Measurements from ENCODE around the gene ALLC. TPM values are rescaled to one million over a fixed set of nuclear protein-coding genes. Genes with fewer than 3 reads are reported as not detected.

The ALLC gene
- total RNA-seq, 1 experiment from 2014 or later: not detected

DNA sequence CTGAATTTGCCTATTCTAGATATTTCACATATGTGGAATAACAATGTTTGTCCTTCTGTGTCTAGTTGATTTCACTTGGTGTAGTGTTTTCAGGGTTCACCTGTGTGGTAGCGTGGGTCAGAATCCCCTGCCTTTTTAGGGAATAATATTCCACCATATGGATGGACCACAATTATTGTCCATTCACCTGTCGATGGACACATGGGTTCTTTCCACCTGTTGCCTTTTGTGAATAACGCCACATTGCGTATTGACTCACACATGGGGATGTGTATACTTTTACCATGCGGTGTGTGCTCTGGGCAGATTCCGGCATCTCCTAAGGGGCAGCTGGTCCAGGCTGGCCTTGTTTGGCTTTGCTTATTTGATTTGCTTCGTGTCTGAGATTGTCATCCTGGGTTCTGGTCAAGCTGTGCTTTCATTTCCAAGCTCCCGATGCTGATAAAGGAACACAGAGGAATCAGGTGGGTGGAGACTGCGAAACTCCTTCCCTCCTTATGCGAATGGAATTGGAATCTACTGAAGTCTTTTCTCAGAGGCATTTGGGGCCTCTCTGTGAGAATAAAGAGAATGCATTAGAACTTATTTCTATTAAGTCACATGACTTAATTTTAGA lies 18.9 kb upstream of the ALLC start:
- DNase-seq (ENCODE audit: low read depth): no peak

DNA sequence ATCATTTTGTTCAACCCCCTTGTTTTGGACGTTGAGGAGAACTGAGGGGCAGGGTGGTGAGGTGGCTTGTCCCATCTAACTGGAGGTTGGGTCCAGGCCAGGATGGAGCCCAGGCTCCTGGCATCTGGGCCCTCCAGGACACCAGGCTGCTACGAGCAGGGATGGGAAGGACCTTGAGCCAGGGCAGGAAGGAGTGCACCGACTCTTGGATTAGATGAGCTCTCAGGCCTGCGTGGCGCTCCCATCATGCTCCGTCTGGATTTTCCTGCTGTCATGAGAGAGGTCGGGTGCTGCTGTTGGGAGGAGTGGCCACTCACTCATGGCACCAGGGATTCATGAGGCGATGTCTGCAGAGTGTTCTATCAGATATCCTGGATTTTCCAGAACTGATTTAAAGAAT lies 18.3 kb upstream of the ALLC start:
- DNase-seq (ENCODE audit: low read depth): no peak

DNA sequence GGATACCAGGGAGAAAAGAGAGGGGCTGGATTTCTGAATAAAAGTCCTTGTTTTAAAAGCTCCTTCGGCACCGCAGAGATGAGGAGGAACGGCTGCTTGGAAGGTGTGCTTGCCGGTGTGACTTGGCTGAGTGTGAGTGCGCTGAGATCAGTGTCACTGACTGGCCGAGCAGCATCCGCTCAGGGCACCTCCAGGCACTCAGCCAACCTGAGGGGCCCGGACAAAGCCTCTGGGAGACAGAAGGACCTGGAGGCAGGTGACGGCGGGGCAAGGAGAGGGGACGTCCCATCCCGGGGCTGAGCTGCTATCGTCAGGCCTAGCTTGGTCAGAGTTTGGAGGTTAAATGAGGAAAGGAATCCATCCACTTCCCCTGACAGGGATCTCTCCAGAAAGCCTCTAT lies 16.8 kb upstream of the ALLC start:
- no peak for DNase-seq (ENCODE audit: low read depth)

DNA sequence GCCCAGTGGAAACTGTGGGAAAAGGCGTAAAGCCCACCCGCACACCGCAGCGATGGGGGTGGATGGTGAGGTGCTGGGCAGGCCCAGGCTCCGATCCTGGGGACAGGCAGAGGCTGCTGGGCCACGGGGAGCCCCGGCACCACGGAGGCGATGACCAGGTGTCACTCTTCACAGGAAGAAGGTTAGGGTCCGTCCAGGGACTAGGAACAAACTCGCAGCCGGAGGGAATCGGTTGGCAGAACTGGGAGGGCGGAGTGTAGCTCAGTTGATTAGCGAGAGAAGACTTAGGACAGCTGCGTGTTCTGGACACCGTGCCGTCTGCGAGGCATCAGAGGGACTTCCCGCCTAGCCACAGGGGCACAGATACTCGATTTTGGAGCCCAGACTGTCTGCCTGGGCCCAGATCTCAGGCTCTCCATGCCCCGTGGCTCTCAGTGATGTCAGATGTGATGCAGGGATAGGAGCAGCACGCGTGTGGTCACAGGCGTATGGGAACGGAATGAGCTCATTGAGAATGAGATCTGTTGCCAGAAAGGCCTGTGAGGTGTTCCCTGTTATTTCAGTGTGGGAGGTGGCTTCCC lies 16.1 kb upstream of the ALLC start:
- DNase-seq (ENCODE audit: low read depth): no peak

DNA sequence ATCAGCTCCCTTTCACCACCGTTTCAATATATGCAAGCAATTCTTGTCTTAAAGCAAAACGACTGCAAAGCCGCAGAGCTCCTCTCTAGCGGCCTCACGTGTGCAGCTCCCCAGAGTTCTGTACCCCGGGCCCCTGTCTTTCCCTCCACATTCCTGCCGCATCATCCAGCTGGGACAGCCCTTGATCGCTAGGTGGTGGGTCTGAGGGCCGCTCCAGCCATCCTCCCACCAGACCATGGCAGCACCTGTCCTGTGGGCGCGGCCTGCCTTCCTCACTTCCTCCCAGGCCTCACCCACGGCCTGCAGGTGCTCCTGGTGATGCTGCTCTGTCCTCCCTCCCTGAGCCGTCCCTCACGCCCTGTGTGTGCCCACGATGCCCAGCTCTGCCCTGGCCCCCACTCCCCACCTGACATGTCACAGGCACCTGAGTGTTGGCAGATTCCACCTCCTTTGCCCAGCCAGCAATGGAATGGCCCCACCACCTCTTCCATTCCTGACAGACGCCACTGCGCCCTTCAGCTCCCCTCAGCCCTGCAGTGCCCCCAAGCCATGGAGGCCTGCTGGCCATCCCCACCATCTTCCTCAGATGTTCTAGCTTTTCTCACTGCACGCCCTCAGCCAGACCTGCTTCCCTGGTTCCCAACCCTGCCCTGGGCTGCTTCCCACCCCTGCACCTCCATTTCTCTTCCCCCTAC lies 15.3 kb upstream of the ALLC start:
- no peak for DNase-seq (ENCODE audit: low read depth)

DNA sequence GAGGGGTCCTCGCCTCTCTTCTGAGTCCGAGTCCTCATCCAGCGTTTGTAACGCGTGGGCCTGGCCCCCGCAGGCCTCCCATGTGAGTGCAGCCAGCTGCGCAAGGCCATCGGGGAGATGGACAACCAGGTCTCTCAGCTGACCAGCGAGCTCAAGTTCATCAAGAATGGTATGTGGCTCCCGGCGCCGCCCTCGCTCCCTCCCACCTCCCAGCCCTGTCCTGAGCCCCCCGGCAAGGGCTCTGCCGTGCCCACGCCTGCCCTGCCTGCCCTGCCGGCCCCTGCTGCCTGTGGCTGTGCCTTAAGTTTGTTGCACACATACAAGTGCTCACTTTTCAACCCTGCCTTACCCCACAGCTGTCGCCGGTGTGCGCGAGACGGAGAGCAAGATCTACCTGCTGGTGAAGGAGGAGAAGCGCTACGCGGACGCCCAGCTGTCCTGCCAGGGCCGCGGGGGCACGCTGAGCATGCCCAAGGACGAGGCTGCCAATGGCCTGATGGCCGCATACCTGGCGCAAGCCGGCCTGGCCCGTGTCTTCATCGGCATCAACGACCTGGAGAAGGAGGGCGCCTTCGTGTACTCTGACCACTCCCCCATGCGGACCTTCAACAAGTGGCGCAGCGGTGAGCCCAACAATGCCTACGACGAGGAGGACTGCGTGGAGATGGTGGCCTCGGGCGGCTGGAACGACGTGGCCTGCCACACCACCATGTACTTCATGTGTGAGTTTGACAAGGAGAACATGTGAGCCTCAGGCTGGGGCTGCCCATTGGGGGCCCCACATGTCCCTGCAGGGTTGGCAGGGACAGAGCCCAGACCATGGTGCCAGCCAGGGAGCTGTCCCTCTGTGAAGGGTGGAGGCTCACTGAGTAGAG lies 14.4 kb upstream of the ALLC start:
- DNase-seq (ENCODE audit: low read depth): no peak

DNA sequence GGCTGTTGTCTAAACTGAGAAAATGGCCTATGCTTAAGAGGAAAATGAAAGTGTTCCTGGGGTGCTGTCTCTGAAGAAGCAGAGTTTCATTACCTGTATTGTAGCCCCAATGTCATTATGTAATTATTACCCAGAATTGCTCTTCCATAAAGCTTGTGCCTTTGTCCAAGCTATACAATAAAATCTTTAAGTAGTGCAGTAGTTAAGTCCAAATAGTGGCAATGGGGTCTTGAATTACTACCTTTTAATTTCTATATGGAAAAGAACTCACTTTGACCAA lies 13.8 kb upstream of the ALLC start:
- DNase-seq (ENCODE audit: low read depth): no peak

DNA sequence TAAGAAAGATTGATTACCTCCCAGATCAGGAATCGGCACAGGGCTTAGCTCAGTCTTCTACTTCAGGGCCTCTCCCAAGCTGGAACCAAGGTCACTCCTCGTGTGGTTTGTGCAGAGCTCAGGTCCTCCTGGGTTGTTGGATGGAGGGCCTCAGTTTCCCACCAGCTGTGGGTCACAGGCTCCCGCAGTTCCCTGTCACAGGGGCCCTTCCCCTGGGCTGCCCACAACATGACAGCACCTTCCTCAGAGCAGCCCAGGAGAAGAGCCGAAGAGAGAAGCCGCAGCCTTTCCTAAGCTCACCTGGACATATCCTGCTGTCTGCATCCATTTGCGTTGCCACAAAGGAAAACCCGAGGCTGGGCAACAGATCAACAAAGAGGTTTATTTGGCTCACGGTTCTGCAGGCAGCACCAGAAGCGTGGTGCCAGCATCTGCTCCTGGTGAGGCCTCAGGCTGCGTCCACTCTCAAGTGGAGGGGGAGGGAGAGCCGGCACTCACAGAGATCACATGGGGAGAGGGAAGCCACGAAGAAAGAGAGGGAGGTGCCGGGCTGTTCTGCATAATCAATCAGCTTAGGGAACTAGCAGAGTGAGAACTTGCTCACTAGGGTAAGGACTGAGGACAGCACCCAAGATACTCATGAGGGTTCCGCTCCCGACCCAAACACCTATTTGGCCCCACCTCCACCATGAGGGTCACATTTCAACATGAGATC lies 13.0 kb upstream of the ALLC start:
- DNase-seq (ENCODE audit: low read depth): no peak

DNA sequence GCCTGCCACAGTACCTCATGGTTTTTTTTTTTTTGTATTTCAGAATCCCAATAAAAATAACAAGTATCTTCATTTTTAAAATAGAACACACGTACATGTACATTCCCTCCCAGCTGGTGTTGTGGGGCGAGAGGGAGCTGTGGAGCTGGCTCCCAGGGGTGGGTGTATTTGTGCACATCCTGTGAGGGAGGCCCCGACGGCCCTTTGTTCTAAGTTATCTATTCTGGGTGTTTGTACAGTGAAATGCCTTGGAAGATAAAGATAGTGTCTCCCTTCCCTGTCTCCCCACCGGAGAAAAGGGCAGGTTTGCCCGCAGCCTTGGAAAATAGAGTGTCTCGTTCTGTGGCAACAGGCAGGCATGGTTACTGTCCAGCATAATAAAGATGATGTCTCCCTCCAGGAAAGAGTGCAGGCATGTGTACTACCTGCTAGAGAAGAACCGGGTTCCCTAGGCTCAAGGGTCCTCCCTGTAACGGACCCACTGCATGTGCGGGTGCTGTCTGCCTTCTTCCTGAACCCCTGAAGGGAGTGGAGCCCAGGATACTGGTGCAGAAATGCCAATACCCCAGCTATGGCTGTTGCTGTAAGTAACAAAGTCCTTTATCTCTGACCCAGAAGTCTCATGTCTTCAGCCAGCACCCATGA lies 12.1 kb upstream of the ALLC start:
- no peak for DNase-seq (ENCODE audit: low read depth)

DNA sequence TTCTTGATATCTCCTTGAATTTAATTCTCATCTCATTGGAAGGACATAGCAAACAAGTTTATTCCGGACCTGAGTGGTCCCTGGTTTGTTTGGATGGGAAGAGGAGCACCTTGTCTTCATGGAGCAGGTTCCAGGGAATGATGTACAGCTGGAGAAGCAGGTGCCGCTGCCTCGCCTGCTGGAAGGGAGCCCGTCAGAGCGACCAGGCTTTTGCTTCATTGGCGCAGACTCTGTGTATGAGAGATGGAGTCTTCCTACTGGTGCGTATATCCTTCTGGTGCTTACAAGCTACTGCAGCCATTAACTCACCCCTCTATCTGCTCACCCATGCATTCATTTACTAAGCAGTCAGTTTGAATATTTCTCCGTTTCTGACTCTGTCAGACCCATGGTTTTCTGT lies 11.6 kb upstream of the ALLC start:
- no peak for DNase-seq (ENCODE audit: low read depth)

DNA sequence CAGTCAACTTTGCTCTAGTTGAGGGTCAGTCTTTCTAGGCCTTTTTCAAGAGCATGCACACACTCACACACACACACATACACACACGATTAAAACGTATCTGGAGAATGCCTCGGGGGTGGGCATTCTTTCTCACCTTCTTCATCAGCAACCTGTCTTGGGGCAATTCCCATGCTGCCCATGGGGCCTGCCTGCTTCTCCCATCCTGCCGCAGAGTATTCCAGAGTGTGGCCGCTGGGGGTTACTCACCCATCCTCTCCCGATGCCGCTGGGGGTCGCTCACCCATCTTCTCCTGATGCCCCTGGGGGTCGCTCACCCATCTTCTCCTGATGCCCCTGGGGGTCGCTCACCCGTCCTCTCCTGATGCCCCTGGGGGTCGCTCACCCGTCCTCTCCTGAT lies 10.8 kb upstream of the ALLC start:
- DNase-seq (ENCODE audit: low read depth): no peak

DNA sequence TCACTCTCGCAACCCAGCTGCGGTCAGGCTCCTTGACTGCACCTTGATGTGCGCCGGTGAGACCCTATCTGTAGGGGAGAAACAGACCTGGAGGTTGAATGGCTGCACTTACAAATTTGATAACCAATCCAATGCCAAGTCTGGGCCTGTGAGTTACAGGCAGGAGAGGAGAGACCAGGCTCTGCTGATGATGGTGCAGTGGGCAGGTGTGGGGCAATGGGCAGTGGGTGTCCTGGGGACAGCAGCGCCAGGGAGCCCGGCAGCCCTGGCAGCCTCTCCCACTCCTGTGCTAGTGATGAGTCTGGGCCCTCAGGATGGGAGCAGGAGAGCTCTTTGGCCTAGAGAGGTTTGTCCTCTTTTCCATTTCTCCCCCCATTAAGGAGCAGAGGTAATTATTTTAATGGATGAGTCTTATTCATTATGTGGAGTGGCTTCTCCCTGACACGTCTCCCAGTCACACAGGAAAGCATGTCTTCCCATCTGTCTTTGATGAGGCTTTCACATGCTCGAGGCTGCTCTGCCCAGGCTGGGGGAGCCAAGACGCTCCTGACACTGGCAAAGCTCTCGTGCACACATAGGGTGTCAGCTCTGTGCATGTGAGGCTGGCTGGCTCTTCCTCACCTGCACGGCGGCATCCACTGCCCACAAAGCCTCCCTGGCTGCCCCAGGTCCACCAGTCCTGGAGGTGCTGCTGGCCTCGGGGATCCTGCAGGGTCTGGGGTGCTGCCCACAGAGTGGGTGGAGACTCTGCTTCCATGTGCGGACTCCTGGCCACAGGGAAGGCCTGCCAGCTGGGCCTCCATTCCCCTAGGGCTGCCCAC lies 10.0 kb upstream of the ALLC start:
- no peak for DNase-seq (ENCODE audit: low read depth)

DNA sequence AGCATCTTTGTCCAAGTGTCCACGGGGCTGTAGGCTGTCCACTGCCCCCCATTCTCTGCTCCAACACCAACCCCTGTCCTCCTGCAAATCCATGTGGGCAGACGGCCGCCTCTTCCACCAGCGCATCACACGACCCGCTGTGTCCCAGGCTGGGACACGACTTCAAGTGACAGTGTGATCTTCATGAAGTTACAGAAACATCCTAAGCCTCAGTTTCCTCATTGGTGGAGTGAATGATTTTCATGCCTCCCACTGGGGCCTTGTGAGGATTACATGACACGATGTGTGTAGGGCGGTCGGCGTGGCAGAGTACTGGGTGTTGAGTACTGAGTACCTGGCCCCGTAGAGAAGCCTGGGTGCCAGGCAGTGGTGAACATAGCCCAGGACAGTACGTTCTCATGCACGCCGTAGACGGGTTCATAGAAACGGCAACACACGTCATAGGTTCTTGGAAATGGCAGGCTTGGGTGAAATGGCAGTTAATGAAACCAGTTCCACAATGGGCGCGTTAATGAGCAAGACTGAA lies 9.3 kb upstream of the ALLC start:
- no peak for DNase-seq (ENCODE audit: low read depth)

DNA sequence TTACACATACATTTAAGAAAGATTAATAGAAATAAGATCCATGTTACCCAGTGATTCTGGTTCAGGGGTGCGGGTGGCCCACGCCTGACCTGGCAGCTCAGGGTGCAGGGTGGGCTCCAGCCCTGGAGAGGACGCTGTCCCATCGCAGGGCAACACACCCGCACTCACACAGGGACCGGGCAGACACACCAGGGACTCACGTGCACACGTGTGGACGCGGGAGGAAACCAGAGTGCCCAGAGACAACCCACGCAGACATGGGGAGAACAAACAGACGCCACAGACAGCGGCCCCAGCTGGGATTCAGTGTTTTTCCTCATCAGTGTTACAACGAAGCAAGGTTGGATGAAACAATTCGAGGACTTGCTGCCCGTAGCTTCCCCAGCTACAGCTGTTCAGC lies 8.4 kb upstream of the ALLC start:
- no peak for DNase-seq (ENCODE audit: low read depth)

DNA sequence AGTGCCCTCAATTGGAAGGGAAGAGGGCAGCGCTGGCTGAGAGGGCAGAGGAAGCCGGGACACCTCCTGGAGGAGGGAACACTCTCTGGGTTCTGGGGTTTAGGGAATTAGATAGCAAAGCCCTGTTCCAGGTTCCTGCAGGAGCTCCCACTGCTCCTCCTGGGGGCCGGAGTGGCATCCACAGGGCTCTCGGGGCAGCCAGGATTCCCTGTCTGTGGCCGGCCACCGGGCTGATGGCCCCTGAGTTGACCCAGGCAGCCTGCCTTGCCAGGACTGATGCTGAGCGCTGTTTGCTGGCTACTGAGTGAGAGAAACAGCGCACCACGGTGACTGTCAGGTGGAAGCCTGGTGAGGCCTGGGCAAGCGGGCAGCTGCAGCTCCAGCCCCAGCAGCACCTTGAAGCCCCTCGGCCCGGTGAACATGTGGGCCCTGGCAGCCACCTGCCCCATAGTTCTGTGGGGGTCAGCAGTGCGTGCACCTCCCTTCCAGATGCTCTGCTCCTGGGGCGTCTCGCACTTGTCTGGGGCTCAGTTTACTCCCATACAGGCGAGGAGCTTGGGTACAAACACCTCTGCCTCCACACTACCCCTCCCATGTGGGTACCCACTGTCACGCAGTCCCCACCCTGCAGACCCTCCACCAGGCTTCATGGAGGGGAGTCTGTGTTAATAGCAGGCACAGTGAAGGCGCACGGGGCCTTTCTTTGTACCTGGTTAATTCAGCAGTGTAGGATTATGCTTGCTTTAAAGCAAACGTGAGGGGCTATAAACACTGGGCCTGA lies 7.7 kb upstream of the ALLC start:
- DNase-seq (ENCODE audit: low read depth): no peak

DNA sequence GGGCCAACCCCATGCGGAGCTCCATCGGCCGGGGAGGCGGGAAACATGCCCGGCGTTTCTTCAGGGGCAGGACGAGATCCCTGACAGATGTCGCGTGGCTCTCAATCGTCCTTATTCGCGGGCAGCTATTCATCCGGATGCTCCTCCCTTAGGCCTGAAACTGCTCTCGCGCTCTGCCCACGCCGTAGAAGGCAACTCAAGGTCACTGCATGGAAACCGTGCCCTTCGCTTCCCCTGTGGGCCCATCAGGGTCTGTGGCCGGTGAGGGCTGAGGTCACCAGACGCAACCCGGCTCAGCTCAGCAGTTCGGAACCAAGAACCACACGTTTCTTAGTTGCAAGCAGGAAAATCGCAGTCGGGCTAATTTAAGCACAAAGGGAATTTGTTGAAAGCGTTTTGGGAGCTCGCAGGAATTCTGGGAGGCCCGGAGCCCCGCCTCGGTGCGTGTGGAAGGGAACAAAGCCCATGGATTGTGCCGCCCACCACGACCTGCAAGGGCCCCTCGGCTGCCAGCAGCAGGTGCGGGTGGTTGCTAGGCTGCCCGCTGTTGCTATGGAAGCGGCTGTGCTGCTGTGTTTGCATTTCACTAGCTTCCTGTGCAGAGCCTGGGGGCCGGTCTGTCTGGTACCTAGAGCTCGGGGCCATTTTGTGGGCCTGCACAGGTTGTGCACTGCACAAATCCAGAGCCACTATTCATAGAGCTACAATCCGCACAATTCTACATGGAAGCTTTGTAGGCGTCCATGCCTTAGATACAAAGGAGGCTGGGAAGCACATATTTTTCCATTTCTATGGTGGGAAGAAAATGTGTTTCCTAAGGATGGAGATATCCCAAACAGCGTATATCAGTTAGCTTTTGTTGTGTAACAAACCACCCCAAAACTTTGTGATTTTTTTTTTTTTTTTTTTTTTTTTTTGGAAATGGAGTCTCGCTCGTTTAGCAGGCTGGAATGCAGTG lies 6.0 kb upstream of the ALLC start:
- DNase-seq (ENCODE audit: low read depth): no peak

DNA sequence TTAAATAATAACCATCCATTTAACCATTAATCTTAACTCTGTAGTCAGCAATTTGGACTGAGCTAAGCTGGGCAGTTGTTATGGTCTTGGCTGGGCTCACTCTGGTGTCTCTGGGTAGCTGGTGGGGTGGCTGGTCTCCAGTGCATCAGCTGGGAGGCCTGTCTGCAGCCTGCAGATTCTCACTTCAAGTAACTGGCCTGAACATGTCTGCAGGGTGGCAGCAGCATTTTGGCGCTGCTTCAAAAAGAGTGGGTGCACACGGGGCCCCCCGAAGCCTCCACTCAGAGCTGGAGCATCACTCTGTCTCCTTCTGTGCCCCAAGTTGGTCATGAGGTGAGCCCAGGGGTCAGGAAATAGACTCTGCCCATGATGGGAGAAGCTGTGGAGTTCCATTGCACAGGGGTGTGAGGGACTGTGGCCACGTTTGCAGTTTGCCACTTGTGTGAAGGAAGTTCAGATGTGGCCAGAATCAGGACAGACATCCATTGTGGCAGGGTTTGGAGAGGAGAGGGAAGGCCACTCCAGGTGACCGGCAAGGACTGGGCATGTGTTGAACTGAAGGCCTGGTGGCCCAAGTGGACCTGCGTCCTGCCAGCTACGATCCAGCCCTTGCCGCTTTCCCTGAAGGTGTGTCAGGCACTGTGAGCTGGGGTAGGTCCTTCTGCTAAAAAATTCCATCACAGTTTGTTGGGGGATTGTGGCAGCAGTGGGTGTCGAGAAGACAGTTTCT lies 4.9 kb upstream of the ALLC start:
- DNase-seq (ENCODE audit: low read depth): no peak

Data from HT1080 (cell line).